IMR-90 (cell line): ENCODE data around the gene C22orf39. TPM values are rescaled to one million over a fixed set of nuclear protein-coding genes. Genes with fewer than 3 reads are reported as not detected.
A peak's percentile ranks its signal among the peaks of the same experiment; 100 is the strongest.

Experiments used
- ATAC-seq: fragments of 200-7000 bp; cut with Tn5 transposase; 2 replicates; pipeline ENCODE4 v1.9.1; 2020; ENCODE audit warnings: low read depth, mild to moderate bottlenecking, moderate library complexity
- BruUV-seq: library from RNA; stranded (reverse); fragments of 400-500 nt; replicated peaks from 2 replicates; lab custom pipeline; 2021; lab: Mats Ljungman, UMichigan
- CTCF ChIA-PET: fragments of 300-600 bp; formaldehyde crosslinking; extraction: SDS; loops from one replicate; lab custom pipeline; 2021; ENCODE audit warnings: antibody characterized with exemption; lab: Yijun Ruan, JAX
- POLR2A ChIA-PET: fragments of 300-600 bp; sonication (Branson Sonifier 250); formaldehyde crosslinking; loops from one replicate; lab custom pipeline; 2022; ENCODE audit warnings: antibody characterized with exemption; ENCODE audit not compliant: unreplicated experiment; lab: Charles Lee
- DNase-seq: peaks from one replicate; pipeline ENCODE4 v3.0.0; 2013
- H2AFZ ChIP-seq: replicated peaks from 2 replicates; pipeline ENCODE3; 2013; ENCODE audit warnings: low read length, mild to moderate bottlenecking; ENCODE audit not compliant: poor library complexity
- H2AK5ac ChIP-seq: 2 replicates; pipeline ENCODE4 v1.6.1; 2013; ENCODE audit warnings: low read depth, low read length, inconsistent platforms
- H2AK9ac ChIP-seq: replicated peaks from 2 replicates; pipeline ENCODE3; 2013; ENCODE audit warnings: mild to moderate bottlenecking, low read depth, low read length, moderate library complexity; ENCODE audit not compliant: poor library complexity
- H2BK120ac ChIP-seq: 2 replicates; pipeline ENCODE4 v1.6.1; 2013; ENCODE audit warnings: low read depth, low read length, inconsistent platforms
- H2BK15ac ChIP-seq: 3 replicates; pipeline ENCODE4 v1.6.1; 2013; ENCODE audit warnings: low read depth, low read length, inconsistent platforms
- H2BK20ac ChIP-seq: 2 replicates; pipeline ENCODE4 v1.6.1; 2013; ENCODE audit warnings: low read depth, mild to moderate bottlenecking, inconsistent platforms, low read length, moderate library complexity
- H2BK5ac ChIP-seq: 2 replicates; pipeline ENCODE4 v1.6.1; 2013; ENCODE audit warnings: mild to moderate bottlenecking, low read depth, low read length, inconsistent platforms; ENCODE audit not compliant: poor library complexity, severe bottlenecking
- H3K14ac ChIP-seq: replicated peaks from 2 replicates; pipeline ENCODE4 v1.6.1; 2013; ENCODE audit warnings: low read depth, low read length, inconsistent platforms
- H3K18ac ChIP-seq: 2 replicates; pipeline ENCODE4 v1.6.1; 2013; ENCODE audit warnings: low read depth, low read length, control low read depth
- H3K23ac ChIP-seq: 2 replicates; pipeline ENCODE4 v1.6.1; 2013; ENCODE audit warnings: low read depth, low read length, inconsistent platforms
- H3K27ac ChIP-seq: 2 replicates; pipeline ENCODE4 v1.5.1; 2013; ENCODE audit warnings: mild to moderate bottlenecking, control low read depth, low read length; ENCODE audit not compliant: insufficient read depth
- H3K27me3 ChIP-seq: 2 replicates; pipeline ENCODE4 v1.6.1; 2013; ENCODE audit warnings: low read length; ENCODE audit not compliant: control insufficient read depth, insufficient read depth
- H3K36me3 ChIP-seq: 2 replicates; pipeline ENCODE4 v1.6.1; 2013; ENCODE audit warnings: low read length, mixed read lengths; ENCODE audit not compliant: control insufficient read depth, insufficient read depth
- H3K4ac ChIP-seq: 2 replicates; pipeline ENCODE4 v1.6.1; 2013; ENCODE audit warnings: low read depth, low read length, inconsistent platforms
- H3K4me1 ChIP-seq: 2 replicates; pipeline ENCODE4 v1.6.1; 2013; ENCODE audit warnings: low read length, mixed read lengths; ENCODE audit not compliant: control insufficient read depth, insufficient read depth
- H3K4me2 ChIP-seq: 2 replicates; pipeline ENCODE4 v1.6.1; 2013; ENCODE audit warnings: low read depth, mild to moderate bottlenecking, control low read depth, low read length, moderate library complexity
- H3K4me3 ChIP-seq: 2 replicates; pipeline ENCODE4 v1.5.1; 2013; ENCODE audit warnings: low read depth, mild to moderate bottlenecking, control low read depth, low read length, moderate library complexity; ENCODE audit not compliant: insufficient read depth
- H3K56ac ChIP-seq: 2 replicates; pipeline ENCODE4 v1.6.1; 2013; ENCODE audit warnings: low read length, inconsistent platforms; ENCODE audit not compliant: insufficient read depth; ENCODE audit errors: extremely low read depth
- H3K79me1 ChIP-seq, 2 experiments: 2 replicates each; pipeline ENCODE4 v1.6.1; 2013; ENCODE audit warnings: low read length in 2 of 2, inconsistent platforms in 1 of 2, low read depth in 1 of 2
- H3K9ac ChIP-seq: 2 replicates; pipeline ENCODE4 v1.6.1; 2013; ENCODE audit warnings: low read depth, low read length, control low read depth
- H3K9me1 ChIP-seq: 2 replicates; pipeline ENCODE4 v1.6.1; 2013; ENCODE audit warnings: low read length, inconsistent platforms; ENCODE audit not compliant: insufficient read depth
- H3K9me3 ChIP-seq: 2 replicates; pipeline ENCODE4 v1.6.1; 2013; ENCODE audit warnings: low read length; ENCODE audit not compliant: control insufficient read depth, insufficient read depth
- H4K20me1 ChIP-seq: 2 replicates; pipeline ENCODE4 v1.6.1; 2013; ENCODE audit warnings: low read length, inconsistent platforms; ENCODE audit not compliant: insufficient read depth
- H4K5ac ChIP-seq: 2 replicates; pipeline ENCODE4 v1.6.1; 2013; ENCODE audit warnings: mild to moderate bottlenecking, low read depth, low read length, control low read depth
- H4K8ac ChIP-seq, 2 experiments: 2 replicates each; pipeline ENCODE4 v1.6.1; 2013; ENCODE audit warnings: low read depth in 2 of 2, low read length in 2 of 2, control low read depth in 1 of 2, inconsistent platforms in 1 of 2
- H4K91ac ChIP-seq: 2 replicates; pipeline ENCODE4 v1.6.1; 2013; ENCODE audit warnings: low read depth, low read length, inconsistent platforms; ENCODE audit not compliant: insufficient read depth
- BHLHE40 ChIP-seq: fragments of 150-350 bp; IDR thresholded peaks from 2 replicates; pipeline ENCODE4 v1.6.1; 2016; ENCODE audit warnings: mild to moderate bottlenecking, low read depth, low read length
- FOS ChIP-seq: fragments of 150-350 bp; IDR thresholded peaks from 2 replicates; pipeline ENCODE4 v1.6.1; 2016; ENCODE audit warnings: low read depth, low read length
- MXI1 ChIP-seq: IDR thresholded peaks from 2 replicates; pipeline ENCODE4 v1.6.1; 2012; ENCODE audit warnings: low read depth, mild to moderate bottlenecking, low read length, moderate library complexity, borderline replicate concordance
- USF2 ChIP-seq: fragments of 150-350 bp; IDR thresholded peaks from 2 replicates; pipeline ENCODE4 v1.6.1; 2017; ENCODE audit warnings: mild to moderate bottlenecking, antibody characterized with exemption, low read length, low read depth
- WGBS, 2 experiments: methylation state at CpG; one replicate each; pipeline versions ENCODE4 v1.1.5 to v1.1.7; 2013; ENCODE audit warnings: missing lambda C conversion rate in 2 of 2; ENCODE audit not compliant: insufficient read length in 1 of 2; ENCODE audit errors: extremely low coverage in 2 of 2; 5-methylcytosine and 5-hydroxymethylcytosine counted together
- dilution Hi-C: fragments of 300-500 bp; cut with HindIII; formaldehyde crosslinking; loops from one replicate; pipeline ENCODE4 v1.14.3; 2018; ENCODE audit warnings: low sequenced_read_pairs; ENCODE audit not compliant: unreplicated experiment
- in situ Hi-C: fragments of 300-500 bp; cut with MboI; formaldehyde crosslinking; loops from 3 replicates; pipeline ENCODE4 v1.14.3; 2019; ENCODE audit warnings: low sequenced_read_pairs, inconsistent platforms, mixed read lengths
- intact Hi-C: fragments of 100-400 bp; cut with micrococcal nuclease; formaldehyde crosslinking; loops from 2 replicates; pipeline ENCODE4 v1.10.0; 2022
- polyA plus RNA-seq, 3 experiments: library from polyadenylated mRNA; depleted of rRNA; stranded (reverse); fragments of >200 nt; gene quantifications; 2 replicates each; pipeline ENCODE4 v1.2.3, GENCODE V29; 2012; ENCODE audit warnings: low replicate concordance in 1 of 3
- total RNA-seq: library from RNA; depleted of rRNA; stranded (reverse); fragments of >200 nt; gene quantifications from 2 replicates; pipeline ENCODE4 v1.2.3, GENCODE V29; 2012

Gene C22orf39
- total and polyA plus RNA-seq, 2 of the 4 experiments (the other 2 are of a cell fraction): 8.2 to 8.9 TPM

- Histone ChIP-seq H3K4me1 (peaks cover 5% of the 10 kb centered on the region; the same call in 1 of the 2 replicates), H2BK20ac (no peak overlapping the region), H2AK9ac (no peak overlapping the region), H3K4me3 (no peak overlapping the region), H2BK120ac (no peak overlapping the region), H3K18ac (no peak overlapping the region), H3K4me2 (no peak overlapping the region), H3K36me3 (no peaks in the 10 kb centered on the region), H4K8ac (no peak overlapping the region), H2AK5ac (no peak overlapping the region), H3K9me3 (no peaks in the 10 kb centered on the region), H3K79me1 (peaks cover 20 to 86% of the 10 kb centered on the region in 2 experiments), H3K14ac (no peak overlapping the region), H2BK15ac (no peak overlapping the region), H3K27ac (no peak overlapping the region), H2AFZ (no peak overlapping the region), H2BK5ac (no peak overlapping the region), H4K5ac (no peak overlapping the region), H4K20me1 (peaks cover 81% of the 10 kb centered on the region), H3K4ac (no peak overlapping the region), H3K27me3 (no peaks in the 10 kb centered on the region), H3K56ac (no peak overlapping the region), H3K9me1 (peaks cover 41% of the 10 kb centered on the region), H4K91ac (no peak overlapping the region), H3K23ac (no peak overlapping the region), H3K9ac (no peak overlapping the region)
- TF ChIP-seq USF2 (peak; percentile 46; the same call in 1 of the 2 replicates), MXI1 (no peak), FOS (no peak), BHLHE40 (no peak)
- ChIA-PET POLR2A (no interaction called here), CTCF (no interaction called here)
- in situ Hi-C loops (no loop called here), dilution Hi-C loops (no loop called here), intact Hi-C loops (loop anchor here (10.0 kb wide), 1 partner anchor 129 kb away; the partner anchor contains the start of gene CLTCL1)
- DNase-seq: no peak
- no CpG with 5 or more reads among the region's 3 CpGs for WGBS, 2 experiments
- no peak for ATAC-seq
- BruUV-seq: no TSS peak
Observed at GRCh38 chr22:19424186-19424500, 23.4 kb downstream of the C22orf39 start.
